ENCODE data around the gene FBXL17. TPM values are rescaled to one million over a fixed set of nuclear protein-coding genes. Genes with fewer than 3 reads are reported as not detected.
"Not testable (repeated sequence)": the region's sequence is repeated elsewhere in the genome, so short reads cannot be mapped to it uniquely, and the experiment has no call there.

FBXL17 gene
- total RNA-seq, 1 donor from 2014 or later, result 14.0 TPM

DNA sequence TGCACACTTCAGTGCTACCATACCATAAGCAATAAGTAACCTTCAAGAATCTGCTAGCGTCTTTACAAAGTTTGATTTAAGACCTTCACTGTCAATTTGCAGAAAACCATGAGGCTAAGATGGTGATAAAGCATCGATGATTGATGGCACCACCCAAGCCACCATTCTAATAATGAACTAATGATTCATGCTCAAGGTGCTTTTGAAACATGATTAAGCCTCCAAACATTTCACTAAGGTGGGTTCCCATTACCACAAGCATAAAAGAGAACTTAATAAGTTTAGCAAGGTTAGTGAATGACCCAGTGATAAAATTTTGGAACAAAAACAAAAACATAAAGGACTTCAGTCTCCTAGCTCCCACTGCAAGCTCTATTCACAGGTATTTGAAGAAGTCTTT, 214.7 kb downstream of the FBXL17 start:
- intact Hi-C loops (cut with micrococcal nuclease), result no loop called here

DNA sequence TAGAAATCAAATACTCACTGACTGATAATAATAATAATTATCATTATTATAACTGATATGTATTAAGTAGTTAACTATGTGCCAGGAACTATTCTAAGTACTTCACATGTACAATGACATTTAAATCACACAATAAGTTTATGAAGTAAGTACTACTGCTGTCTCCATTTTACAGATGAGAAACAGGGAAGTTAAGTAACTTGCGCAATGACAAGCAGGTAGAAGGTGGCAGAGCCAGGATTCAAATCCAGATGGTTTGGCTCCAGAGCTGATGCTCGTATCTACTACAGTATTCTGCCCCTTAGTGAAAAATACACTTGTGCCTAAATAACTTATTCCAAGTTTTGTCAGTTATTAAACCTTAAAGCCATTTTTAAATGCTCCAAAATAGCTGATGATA, 217.3 kb downstream of the FBXL17 start:
- intact Hi-C loops (cut with micrococcal nuclease), result no loop called here

DNA sequence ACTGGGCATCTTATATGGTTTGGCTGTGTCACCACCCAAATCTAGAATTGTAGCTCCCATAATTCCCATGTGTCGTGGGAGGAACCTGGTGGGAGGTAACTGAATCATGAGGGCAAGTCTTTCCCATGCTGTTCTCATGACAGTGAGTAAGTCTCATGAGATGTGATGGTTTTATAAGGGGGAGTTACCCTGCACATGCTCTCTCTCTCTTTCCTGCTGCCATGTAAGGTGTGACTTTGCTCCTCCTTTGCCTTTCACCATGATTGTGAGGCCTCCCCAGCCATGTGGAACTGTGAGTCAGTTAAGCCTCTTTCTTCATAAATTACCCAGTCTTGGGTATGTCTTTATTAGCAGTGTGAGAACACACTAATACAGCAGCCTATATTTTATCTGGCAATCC, 229.0 kb downstream of the FBXL17 start:
- intact Hi-C loops (cut with micrococcal nuclease), result not testable (repeated sequence)

DNA sequence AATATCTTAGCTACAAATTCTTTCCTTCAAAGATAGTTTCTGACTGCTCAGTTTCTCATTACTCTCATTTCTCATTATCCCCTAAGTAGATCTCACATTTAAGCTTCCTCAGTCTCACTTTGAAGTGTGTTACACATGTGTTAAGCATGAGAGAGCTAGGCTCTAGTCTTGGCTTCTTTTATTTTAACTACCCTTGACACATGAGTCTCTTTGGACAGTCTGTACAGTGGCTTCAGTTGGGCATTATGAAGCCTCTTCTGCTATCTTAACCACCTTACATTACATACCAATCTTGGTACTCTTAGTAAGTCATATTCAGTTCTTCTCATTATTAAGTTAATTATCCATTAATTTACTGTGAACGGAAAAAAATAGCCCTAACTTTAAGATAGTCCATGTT, 232.5 kb downstream of the FBXL17 start:
- intact Hi-C loops (cut with micrococcal nuclease), result no loop called here

DNA sequence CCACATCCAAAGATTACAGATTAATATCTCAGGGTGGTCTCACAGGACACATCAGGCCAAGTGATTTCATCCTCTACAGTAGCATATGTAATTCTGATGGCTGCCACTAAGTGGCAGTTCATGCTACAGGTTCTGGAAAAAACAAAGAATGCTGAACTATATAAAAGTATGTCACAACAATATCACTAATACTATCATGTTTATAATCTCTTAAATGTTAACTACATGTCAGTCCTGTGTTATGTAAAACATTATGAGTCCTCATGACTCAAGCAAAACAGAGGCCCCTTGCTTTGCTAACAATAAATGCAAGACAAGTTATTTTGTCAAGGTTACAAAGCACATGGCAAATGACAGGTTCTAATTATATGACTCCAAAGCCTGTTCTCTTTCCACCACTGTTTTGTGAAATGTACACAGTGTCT, 233.2 kb downstream of the FBXL17 start:
- intact Hi-C loops (cut with micrococcal nuclease), result no loop called here

DNA sequence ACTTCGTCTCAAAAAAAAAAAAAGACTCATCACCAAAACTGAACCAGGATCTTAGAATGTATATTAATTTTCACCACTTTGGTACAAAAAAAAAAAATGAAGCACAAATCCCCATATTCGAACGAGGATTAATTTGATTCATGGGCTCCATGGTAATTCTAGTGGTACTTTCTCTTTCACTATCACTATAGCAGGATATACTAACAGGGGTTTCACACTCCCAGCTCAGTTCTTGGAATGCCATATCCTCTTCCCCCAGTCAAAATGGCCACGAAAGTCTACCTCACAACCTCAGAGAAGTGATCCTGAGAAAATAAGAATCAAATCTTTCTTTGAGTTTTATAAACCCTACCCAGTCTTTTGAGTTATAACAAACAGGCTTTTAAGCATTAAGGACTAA, 235.7 kb downstream of the FBXL17 start:
- intact Hi-C loops (cut with micrococcal nuclease), result no loop called here

DNA sequence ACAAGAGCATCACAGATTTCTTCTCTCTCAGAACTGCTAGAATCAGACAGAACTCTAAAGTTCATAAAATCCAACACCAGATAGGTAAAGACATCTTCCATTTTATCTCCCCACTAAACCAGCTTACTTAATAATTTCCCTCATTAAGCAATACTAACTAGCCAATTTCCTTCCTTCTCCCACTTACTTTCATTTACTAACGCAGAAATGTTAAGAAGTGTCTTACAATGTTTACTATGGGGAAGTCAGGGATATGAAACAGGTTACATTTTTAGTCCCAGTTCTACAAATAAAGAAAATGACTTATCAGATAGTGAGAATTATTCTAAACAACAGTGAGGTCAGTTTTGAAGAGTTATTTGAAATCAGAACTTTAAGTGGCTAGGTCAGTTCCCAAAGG, 236.5 kb downstream of the FBXL17 start:
- intact Hi-C loops (cut with micrococcal nuclease), result no loop called here

DNA sequence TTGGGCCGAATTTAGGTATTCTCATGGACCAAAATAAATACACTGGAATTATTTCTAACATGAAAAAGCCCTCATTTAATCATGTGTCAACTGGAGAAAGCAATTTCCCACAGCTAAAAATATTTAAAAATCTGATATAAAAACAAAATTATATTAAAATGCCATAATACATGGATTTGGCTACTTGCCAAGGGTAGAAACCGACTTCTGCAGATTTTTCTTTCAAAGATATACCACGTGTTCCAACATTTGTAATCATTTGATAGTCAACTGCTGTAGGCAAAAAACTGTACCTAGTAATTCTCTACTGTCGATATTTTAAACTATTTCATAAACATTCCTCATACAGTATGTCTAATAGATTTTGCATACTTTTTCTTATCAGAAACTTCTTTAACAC, 237.6 kb downstream of the FBXL17 start:
- intact Hi-C loops (cut with micrococcal nuclease), result no loop called here

DNA sequence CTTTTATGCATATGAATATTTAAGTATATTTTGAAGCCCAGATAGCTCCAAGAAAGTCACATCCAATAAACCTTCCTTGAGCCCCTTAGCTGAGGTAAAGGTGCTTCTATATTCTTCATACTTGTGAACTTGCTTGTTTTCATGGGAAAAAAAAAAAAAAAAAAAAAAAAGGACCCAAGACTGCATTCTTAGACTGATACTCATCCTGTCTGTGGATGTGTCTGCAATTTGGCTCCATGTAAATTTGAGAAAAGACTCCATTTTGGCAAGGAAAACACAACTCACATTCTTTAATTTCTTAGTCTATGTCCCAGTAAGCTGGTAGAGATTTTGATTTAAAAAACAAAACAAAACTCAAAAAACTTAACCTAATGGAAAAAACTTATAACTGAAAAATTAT, 238.3 kb downstream of the FBXL17 start:
- intact Hi-C loops (cut with micrococcal nuclease), result no loop called here

DNA sequence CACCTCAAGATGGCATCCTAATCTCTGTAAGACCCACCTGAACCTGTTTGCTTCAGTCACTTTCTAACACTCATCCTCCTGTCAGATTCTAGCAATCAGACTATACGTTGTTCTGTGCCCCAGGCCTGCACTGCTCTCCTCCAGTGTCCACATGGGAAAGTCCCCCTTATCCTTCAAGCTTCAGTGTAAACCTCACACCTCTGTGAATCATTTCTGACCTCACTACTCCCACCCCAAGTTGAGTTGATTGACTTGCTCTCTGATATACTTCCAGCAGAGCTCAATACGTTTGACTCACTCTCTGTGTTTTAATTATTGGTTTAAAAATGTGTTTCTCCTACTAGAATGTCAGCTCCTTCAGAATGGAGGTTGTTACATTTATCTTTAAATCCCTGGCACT, 240.2 kb downstream of the FBXL17 start:
- intact Hi-C loops (cut with micrococcal nuclease), result no loop called here

DNA sequence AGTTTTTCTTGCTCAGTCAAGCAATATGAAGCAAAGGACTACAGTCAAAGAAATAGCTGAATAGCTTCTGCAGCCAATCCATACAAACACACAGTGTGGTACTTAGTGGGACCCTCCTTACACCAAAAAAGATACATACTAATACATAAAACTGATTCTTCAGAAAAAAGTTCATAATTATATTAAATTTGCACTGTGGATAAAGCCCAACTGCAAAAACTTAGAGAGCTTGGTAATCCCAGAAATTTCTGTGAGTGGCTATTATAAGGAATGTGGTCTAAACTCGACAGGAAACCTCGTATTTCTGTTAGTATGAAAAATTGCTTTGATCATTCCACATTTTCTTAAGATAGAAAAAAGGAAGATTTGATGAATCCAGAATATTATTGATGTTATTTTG, 245.4 kb downstream of the FBXL17 start:
- intact Hi-C loops (cut with micrococcal nuclease), result no loop called here

DNA sequence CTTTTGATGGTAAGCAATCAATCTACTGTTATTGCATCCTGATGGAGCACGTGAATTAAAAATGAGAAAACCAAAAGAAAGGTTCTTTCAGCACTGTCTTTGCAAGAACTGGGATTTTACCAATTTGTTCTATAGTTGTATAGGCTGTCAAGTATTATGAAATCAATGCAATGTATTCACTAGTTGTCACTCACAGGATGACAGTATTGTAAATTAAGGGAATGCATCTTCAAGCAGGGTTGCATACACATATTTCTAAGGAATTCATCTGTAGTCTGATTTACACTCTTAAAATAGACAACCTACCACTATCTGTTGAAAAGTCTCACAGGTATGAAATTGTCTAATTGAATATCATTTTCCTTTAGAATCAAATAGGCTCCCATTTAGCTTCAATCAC, 252.8 kb downstream of the FBXL17 start:
- intact Hi-C loops (cut with micrococcal nuclease), result no loop called here

DNA sequence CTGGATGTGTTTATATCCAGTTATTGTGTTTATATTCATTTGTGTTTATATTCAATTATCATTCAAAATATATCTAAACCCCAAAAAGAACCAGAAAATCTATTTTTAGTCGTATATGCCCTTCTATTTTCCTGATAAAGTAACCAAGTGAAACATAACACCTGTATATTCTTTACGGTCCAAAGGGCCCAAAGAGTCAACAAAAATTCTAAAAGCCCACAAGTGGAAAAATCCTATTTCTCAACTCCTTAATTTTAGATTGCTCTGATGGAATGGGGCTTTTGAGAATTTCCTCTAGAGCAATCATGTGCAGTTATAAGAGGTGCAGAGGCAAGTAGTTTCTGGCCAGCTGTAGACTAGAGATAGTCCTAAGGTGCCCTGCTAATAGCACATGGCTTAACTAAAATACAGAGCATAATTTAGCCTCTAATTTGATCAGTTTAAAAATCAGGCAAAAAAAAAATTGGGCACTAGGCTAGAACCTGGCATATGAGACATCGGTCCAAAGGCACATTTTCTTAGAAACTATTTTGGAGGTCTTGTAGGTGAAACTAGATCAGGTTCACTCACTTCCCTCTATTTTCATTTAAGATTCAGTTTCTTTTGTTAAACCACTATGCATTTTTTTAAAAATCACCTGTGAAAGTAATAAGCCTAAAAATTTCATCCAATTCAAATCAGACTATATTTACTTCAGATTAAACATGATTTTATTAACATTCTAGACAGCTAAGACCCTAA, 256.0 kb downstream of the FBXL17 start:
- intact Hi-C loops (cut with micrococcal nuclease), result no loop called here

DNA sequence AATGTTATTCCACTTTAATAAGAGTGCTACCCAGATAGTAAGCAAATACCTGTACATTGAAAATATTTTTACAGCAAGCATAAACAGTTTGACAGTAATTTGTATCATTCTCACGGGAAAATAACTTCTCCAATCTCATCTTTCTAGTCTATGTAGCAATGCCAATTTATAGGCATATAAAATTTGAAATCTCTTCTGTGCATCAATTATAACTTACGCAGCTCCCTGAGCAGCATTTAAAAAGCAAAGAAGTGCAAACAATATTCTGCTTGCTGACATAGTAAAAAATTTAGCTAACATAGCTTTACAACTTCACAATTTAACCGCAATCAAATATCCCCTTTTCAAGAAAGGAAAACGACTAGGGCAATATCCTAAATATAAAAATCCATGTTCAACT, 257.3 kb downstream of the FBXL17 start:
- intact Hi-C loops (cut with micrococcal nuclease), result no loop called here

DNA sequence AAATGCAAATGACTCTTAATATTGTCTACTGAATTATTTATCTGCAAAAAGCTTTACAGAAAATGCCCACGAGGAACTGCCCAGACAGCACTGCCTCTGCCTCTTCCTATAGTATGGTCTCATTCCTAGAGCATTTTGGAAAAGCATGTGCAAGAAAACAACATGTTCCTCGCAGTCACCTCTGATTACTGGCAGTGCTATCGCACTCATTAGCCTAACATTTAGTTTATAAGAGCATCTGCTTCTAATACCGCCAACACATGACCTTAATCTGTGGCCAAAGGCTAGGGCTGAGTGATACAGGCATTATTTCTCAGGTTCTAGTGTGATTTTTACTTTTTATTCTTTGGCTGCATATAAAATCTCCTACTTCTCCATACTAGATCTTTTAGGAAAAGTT, 259.2 kb downstream of the FBXL17 start:
- intact Hi-C loops (cut with micrococcal nuclease), result no loop called here

DNA sequence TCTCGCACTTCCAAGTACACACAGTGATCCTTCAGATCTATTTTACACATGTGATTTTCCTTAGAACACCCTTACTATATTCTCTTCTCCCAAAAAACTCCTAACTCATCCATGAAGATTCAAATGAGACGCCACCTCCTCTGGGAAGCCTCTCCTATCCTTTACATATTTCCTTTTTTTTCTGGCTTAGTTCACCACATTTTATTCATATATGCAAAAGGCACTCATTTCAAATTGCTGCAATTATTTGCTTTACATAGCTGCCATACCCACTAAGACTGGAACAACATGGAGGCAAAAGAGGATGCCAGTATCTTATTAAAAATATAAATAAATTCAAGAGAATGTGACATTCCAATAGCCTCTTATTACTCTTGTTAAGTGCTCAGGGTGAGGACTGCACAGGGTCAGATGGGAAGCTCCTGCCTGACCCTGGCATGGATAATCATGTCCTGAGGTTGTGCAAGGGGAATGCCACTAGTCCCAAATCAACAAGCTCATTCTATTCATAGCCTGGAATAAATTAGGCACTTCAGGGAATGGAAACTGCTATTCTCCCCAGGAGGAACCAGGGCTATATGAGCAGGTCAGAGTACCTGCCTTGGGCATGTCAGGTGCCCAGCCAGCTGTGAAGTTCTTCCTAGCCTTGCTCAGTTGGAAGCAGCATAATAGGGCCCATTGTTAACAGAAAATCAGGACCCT, 262.9 kb downstream of the FBXL17 start:
- intact Hi-C loops (cut with micrococcal nuclease), result no loop called here

DNA sequence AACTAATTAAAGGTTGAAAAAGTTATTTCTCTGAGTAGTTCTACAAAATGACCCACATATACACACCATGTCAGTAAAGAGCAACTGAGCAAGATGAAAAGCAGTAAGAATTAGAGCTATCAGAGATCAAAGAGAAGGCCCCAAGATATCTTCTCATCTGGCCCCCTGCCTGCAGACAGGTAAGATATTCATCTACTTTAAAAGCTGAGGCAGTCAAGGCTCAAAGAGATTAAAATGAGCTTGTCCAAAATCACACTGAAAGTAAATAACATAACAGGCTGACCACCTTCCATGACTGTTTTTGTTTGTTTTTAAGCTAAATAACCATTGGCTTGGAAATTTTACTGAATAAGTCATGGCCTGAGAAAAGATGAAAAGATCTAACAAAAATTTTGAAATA, 266.2 kb downstream of the FBXL17 start:
- intact Hi-C loops (cut with micrococcal nuclease), result no loop called here

DNA sequence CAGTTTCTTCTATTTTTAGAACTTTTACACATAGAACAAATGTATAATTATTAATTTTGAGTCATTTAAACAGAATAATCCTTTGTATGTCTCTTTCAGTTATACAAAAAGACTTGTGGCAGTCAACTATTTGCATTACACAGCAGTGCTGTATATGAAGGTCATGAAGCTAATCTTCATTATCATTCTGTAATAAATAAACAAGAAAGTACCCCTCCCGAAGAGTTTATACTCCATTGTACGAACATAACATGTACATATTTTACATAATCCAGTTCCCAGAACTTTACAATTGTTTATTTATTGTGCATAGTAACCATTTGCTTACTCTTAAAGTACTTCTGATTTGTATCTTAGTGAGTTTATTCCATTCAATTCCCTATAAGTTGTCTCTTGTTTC, 267.9 kb downstream of the FBXL17 start:
- intact Hi-C loops (cut with micrococcal nuclease), result no loop called here

DNA sequence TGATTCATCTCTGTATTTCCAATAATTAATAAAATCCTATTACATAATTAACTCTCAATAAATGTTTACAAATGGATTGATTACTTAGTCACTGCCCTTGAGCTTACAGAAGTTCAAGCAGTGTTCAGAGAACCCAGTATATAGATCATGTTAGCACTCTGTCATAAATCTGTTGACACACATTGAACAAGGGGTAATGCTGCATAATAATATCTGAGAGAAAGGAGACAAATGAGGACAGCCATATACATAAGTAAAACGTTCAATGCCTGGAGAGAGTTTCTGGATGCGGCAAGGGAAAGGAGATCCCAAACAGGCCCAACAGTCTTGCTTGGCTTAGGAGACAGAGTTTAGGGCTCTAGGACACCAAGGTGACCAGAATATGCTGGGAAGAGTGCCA, 270.2 kb downstream of the FBXL17 start:
- intact Hi-C loops (cut with micrococcal nuclease), result no loop called here

DNA sequence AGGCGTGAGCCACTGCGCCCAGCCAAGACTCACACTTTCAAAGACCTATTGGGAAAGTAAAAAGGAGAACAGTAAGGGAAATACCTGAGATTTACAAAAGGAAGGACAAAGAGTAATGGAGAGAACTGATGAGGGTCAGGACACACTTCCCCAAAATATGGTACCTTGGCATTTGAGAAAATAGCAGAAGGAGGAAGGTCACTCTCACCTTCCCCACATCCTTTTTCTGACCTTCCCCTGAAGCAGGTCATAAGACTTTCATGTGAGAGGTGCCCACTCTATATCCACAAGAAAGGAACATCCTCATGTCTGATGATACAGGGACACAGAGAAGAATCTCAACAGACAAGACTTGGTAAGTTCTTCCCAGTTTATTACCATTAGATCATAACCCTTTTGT, 272.8 kb downstream of the FBXL17 start:
- intact Hi-C loops (cut with micrococcal nuclease), result no loop called here

DNA sequence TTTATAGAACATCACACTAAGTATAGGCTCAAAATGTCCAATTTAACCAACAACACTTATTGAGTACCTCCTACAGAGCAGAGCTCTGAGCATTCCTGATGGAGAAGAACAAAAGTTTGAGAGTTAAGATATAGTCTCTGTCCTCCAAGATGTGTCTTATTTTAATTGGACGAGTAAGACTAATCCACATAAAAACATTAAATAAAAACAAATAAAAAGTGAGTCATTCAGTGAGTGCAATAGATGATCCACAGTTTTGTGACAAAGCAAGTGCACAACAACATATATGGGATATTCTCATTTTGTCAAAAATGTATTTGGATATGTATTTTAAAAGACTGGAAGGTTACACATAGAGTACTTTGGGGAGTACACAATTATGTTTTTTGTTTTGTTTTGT, 277.4 kb downstream of the FBXL17 start:
- intact Hi-C loops (cut with micrococcal nuclease), result no loop called here

DNA sequence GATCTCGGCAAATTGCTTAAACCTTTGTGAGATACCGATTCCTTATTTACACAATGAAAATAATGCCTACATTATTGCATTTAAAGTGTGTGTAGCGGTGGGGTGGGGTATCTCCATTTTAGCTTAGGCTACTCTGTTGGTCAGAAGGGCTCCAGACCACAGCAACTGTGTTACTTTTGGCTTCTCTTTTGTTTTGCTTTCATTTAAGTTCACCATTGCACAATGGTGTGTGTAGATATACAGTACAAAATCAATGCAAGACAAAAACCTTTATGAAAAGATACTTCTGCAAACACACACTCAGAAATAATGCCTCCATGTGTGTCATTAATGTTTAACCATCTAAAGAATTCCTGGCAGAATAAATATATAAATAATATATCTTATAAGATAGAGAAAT, 279.4 kb downstream of the FBXL17 start:
- intact Hi-C loops (cut with micrococcal nuclease), result no loop called here

DNA sequence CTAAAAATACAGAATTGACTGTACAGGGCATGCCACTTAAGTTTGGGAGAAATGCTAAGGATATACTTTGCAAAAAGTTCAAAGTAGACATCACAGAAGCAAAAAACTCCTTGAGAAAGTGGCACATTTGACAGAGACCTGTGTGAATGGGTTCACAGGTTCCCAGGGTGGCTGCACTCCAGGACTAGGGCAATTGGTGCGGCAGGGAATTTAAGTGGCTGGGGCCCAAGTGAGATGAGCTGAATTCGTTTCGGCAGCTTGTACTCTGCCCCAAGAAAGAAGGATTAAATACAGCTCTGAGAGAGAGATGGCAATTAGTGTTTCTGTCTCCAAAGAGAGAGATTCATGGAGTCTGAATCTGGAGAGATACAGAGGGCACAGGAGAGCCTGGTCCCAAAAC, 280.1 kb downstream of the FBXL17 start:
- intact Hi-C loops (cut with micrococcal nuclease), result no loop called here
